HFF-Myc (cell line): Measurements from ENCODE around the gene CXCR4.

ENCODE experiments used
- DNase-seq: peaks from one replicate; pipeline ENCODE4 v3.0.0-alpha.2; 2011; ENCODE audit warnings: low read depth; ENCODE audit errors: extremely low read depth
- H3K4me3 ChIP-seq: replicated peaks from 2 replicates; pipeline ENCODE4 v1.5.1; 2011; ENCODE audit warnings: low read depth, mild to moderate bottlenecking, control low read depth, low read length
- CTCF ChIP-seq: IDR thresholded peaks from 2 replicates; pipeline ENCODE4 v1.5.1; 2012; ENCODE audit warnings: mild to moderate bottlenecking, low read depth, low read length, control low read depth; ENCODE audit errors: missing control alignments

The CXCR4 gene

GRCh38 chr2:136110526-136110925 is 7.4 kb downstream of the CXCR4 start:
- TF ChIP-seq CTCF: no peak
- no peak overlapping the region for H3K4me3 ChIP-seq
- no peak for DNase-seq

GRCh38 chr2:136108463-136108862 is 9.5 kb downstream of the CXCR4 start:
- TF ChIP-seq CTCF: no peak
- H3K4me3 ChIP-seq: no peak overlapping the region
- no peak for DNase-seq

- no peak for DNase-seq
- H3K4me3 ChIP-seq: no peak overlapping the region
- TF ChIP-seq CTCF: no peak
Observed at GRCh38 chr2:136107051-136108033, 10.6 kb downstream of the CXCR4 start.

GRCh38 chr2:136106505-136106904 is 11.4 kb downstream of the CXCR4 start:
- TF ChIP-seq CTCF: no peak
- H3K4me3 ChIP-seq: no peak overlapping the region

GRCh38 chr2:136104977-136105376 is 13.0 kb downstream of the CXCR4 start:
- H3K4me3 ChIP-seq: no peak overlapping the region
- DNase-seq: no peak
- no peak for TF ChIP-seq CTCF

More at GRCh38 chr2:136106505-136106904, 11.4 kb downstream of the CXCR4 start:
- no peak for DNase-seq

- TF ChIP-seq CTCF: no peak
- DNase-seq: no peak
Observed at GRCh38 chr2:136101042-136101441, 16.9 kb downstream of the CXCR4 start.

More at GRCh38 chr2:136101042-136101441, 16.9 kb downstream of the CXCR4 start:
- H3K4me3 ChIP-seq: no peak overlapping the region
